Fibroblast of lung (primary cell): ENCODE data around the gene AATF.

ENCODE experiments used
- EZH2 ChIP-seq: IDR thresholded peaks from 2 replicates; pipeline ENCODE4 v1.5.1; 2012; ENCODE audit warnings: low read length, control low read depth, mild to moderate bottlenecking; ENCODE audit errors: missing control alignments
- TF ChIP-seq, protein P1 (sequence below), 2 donors: IDR thresholded peaks in 1 of 2; conservative IDR thresholded peaks in 1 of 2; 1 replicate in 1 of 2; 2 replicates in 1 of 2; pipeline ENCODE4 v1.5.1; 2011 to 2012; ENCODE audit warnings: low read length in 2 of 2, control low read depth in 1 of 2, inconsistent platforms in 1 of 2, low read depth in 1 of 2, mild to moderate bottlenecking in 1 of 2

DNA sequence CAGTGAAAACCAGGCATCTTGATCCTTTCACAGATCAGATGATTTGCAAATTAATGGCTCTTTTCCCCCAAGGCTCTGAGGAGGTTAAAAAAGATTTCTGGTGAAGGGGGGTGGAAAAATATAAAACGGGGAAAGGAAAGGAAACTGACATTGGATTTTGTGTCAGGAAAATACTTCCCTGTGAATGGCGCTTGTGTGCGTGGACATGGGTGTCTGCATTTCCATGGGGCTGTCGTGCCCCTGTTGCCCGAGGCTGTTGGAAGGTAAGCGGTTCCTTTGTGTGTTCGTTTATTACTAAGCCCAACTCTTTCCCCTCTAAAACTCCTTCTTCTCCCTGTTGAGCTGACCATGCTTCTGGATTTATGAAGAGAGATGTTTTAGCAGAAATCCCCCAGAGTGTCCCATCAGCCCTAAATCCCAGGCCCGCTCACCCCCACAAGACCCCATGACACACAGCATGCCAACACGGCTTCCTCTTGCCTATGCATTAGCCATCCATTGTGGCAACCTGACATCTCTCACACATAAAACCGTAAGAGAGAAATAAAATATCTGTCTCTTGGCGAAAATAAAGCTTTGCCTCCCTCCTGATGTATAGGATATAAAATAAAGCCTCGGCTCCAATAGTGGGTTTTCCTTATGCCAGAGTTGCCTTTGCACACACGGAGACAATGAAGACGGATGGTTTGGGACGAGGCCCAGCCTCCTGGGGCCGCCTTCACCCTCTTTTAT, 18.7 kb upstream of the AATF start:
- TF ChIP-seq EZH2 = no peak
- TF ChIP-seq, protein P1, sequence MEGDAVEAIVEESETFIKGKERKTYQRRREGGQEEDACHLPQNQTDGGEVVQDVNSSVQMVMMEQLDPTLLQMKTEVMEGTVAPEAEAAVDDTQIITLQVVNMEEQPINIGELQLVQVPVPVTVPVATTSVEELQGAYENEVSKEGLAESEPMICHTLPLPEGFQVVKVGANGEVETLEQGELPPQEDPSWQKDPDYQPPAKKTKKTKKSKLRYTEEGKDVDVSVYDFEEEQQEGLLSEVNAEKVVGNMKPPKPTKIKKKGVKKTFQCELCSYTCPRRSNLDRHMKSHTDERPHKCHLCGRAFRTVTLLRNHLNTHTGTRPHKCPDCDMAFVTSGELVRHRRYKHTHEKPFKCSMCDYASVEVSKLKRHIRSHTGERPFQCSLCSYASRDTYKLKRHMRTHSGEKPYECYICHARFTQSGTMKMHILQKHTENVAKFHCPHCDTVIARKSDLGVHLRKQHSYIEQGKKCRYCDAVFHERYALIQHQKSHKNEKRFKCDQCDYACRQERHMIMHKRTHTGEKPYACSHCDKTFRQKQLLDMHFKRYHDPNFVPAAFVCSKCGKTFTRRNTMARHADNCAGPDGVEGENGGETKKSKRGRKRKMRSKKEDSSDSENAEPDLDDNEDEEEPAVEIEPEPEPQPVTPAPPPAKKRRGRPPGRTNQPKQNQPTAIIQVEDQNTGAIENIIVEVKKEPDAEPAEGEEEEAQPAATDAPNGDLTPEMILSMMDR (conservative IDR thresholded peaks at IDR 0.05 in 1 of 2, IDR thresholded peaks at IDR 0.05 in 1 of 2; ENCODE audit: low read depth in 1 of 2, low read length in 2 of 2) = no peak
